IPS-NIHi11 (cell line): Measurements from ENCODE around the gene MEAK7.

Experiments used
- DNase-seq: peaks from one replicate; pipeline ENCODE4 v3.0.0; 2012; ENCODE audit warnings: mixed read lengths, low spot score

MEAK7 gene

GRCh38 chr16:84465154-84465553 lies 39.3 kb downstream of the MEAK7 start:
- DNase-seq = no peak

GRCh38 chr16:84464116-84464515 lies 40.3 kb downstream of the MEAK7 start:
- DNase-seq = no peak

DNA sequence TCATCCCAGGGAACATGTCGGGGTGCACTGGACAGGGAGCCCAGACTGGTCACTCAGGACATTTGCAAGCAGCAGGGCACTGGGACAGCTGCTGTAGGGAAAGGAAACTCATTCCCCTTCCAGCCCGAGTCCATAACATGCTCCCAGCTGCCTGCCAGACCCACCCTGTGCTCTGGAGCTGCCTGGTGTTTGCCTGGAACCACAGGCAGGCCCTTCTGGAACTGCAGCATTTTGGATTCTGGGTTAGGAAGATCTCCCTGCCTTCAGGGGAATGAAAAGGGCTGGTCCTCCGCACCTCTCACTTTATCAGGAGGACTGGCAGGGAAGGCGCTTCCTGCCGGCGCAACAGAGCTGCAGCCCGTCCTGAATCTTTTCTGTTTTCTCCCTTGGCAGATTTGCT lies 41.2 kb downstream of the MEAK7 start:
- DNase-seq = no peak

GRCh38 chr16:84462296-84463210 lies 41.9 kb downstream of the MEAK7 start:
- no peak for DNase-seq

- no peak for DNase-seq
These were observed 42.8 kb downstream of the MEAK7 start for GRCh38 chr16:84461413-84462295.

DNA sequence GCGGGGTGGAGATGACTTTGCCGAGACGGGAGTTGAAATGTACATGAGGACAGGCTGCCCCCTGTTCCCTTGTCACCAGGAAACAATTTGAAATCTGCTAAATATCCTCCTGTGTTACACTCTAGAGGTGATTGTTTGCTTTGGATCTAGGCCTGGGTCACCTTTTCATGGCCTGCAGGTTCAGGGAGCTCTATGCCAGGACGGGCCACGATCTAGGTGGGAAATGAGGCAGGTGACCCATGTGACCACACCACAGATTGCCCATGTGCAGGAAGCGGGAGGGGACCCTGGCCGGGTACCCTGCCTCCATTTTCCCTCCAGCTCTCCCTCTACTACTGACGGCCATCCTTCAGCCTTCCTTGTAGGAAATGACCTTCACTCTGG lies 43.4 kb downstream of the MEAK7 start:
- DNase-seq = no peak

DNA sequence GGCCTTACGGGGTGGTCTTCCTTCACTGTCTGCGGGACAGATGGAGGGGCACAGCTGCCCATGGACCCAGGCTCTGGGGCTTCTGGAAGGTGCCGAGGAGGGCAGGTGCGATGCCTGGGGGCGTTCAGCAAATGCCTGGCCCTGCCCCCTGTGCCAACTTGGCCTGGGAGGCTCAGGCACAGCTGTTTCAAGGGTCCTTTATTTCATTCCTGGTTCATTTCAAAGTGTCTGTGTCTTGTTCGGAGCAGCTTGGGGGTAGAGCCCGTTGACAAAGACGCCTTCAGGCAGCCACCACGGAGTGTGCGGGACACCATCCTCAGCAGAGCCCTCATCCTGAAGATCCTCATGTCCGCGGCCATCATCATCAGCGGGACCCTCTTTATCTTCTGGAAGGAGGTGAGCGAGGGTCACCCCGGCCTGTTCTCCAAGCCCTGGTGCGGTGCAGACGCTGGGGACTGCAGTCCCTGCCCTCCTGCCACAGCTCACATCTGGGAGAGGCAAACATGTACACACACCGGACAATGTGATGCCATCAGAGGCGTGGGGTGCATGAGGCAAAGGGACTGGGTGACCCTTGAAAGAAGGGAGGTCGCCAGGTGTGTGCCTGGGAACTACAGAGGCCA lies 43.9 kb downstream of the MEAK7 start:
- no peak for DNase-seq

GRCh38 chr16:84459941-84460405 lies 44.5 kb downstream of the MEAK7 start:
- DNase-seq = no peak

- no peak for DNase-seq
These were observed 44.9 kb downstream of the MEAK7 start for GRCh38 chr16:84459533-84459894.

- DNase-seq = no peak
These were observed 45.6 kb downstream of the MEAK7 start for GRCh38 chr16:84458606-84459532.

GRCh38 chr16:84455031-84455430 lies 49.4 kb downstream of the MEAK7 start:
- DNase-seq = no peak
